Mucosa of rectum (tissue), 2 donors: ENCODE results near the gene COL16A1.

Experiments
- H3K27ac ChIP-seq, 2 donors: one replicate each; pipeline ENCODE4 v1.7.0; 2013; ENCODE audit warnings: inconsistent platforms in 2 of 2, low read depth in 2 of 2, low read length in 2 of 2
- H3K27me3 ChIP-seq, 2 donors: one replicate each; pipeline ENCODE4 v1.7.0; 2013; ENCODE audit warnings: low read length in 2 of 2; ENCODE audit not compliant: control insufficient read depth in 2 of 2, insufficient read depth in 2 of 2
- H3K36me3 ChIP-seq, 2 donors: one replicate each; pipeline ENCODE4 v1.7.0; 2013; ENCODE audit warnings: low read length in 2 of 2; ENCODE audit not compliant: control insufficient read depth in 2 of 2, insufficient read depth in 2 of 2
- H3K4me1 ChIP-seq, 2 donors: one replicate each; pipeline ENCODE4 v1.7.0; 2013; ENCODE audit warnings: low read length in 2 of 2, mild to moderate bottlenecking in 1 of 2; ENCODE audit not compliant: control insufficient read depth in 2 of 2, insufficient read depth in 2 of 2
- H3K4me3 ChIP-seq, 2 donors: one replicate each; pipeline ENCODE4 v1.7.0; 2013; ENCODE audit warnings: low read length in 2 of 2
- H3K9ac ChIP-seq, 2 donors: one replicate each; pipeline ENCODE4 v1.7.0; 2013; ENCODE audit warnings: low read length in 2 of 2, low read depth in 1 of 2, mild to moderate bottlenecking in 1 of 2
- H3K9me3 ChIP-seq, 2 donors: one replicate each; pipeline ENCODE4 v1.7.0; 2013; ENCODE audit warnings: low read length in 2 of 2; ENCODE audit not compliant: control insufficient read depth in 2 of 2
- donor health status: healthy.
- donor health status: Normal muscosa, but diverticular disease.

The COL16A1 gene

DNA sequence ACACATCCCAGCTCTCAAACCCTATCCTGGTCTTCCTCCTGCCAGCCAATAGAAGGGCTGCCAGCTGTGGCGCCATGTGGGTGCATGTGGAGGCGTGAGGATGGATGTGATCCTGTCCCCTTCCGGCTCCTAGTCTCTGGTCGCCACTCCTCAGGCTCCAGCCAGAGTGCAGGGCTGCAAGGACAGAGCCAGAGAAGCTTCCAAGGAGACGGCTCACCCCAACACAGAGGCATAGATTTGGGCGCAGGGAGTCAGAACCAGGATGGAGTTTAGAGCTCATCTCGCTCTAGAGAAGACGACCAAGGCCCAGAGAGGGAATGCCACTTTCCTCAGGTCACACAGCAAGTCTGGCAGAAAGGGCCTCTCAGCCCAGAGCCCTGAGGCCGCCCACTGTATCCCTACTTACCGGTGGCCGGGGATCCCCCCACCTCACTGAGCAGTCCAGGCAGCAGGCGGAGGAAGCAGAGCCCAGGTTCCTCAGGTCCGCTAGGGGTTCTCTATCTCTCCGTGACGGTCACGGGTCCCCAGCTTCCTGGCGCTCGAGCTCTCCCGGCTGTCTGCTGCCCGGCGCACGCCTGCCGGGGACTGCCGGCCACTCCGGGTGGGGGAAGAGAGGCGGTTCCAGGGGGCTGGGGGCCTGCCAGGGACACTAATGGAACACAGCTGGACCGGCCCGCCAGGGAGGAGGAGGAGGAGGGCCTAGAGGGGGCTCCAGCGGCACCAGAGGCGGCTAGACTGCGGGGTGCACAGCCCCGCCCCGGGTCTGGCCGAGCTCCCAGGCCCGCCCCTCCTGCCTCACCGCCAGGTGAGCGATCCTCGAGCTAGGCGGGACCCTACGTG, at the start of gene COL16A1:
Gene COL16A1, minus strand, starts transcription at position 587 of the 840 bp plus-strand sequence. CDS start 1,824 bp downstream, outside the sequence.
- Histone ChIP-seq H3K27ac (peak within 1 kb of the TSS; percentile 55 to 76), H3K4me3 (peak within 1 kb of the TSS; percentile 49 to 63), H3K4me1 (peaks cover 21% of the 10 kb centered on the region in 2 donors), H3K27me3 (peaks cover 3 to 10% of the 10 kb centered on the region in 2 donors), H3K36me3 (no peaks in the 10 kb centered on the region), H3K9ac (peak within 1 kb of the TSS; percentile 9 to 21), H3K9me3 (no peaks in the 10 kb centered on the region)

DNA sequence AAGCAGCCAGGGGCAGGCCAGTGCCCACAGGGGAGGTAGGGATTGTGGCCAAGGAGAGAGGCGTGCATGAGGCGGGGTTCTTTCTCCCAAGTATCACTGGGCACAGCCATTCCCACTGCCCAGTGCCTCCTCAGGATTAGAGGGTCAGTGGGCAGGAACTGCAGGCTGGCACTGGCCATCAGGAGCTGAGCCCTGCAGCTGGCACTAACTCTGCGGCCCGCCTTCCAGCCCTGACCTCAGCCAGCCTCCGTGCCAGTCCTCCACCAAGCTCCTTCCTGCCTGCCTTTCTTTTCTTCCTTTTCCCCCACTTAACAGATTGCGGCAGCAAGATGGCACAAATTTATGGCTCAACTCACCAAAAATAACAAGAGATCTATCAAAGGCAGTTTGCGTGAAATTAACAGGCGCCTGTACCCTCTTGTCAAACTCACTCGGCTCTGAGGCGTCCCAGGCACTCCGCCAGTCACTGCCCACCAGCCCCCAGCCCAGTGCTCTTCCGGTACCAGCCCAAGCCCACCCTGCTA, 49.2 kb upstream of the COL16A1 start:
- Histone ChIP-seq H3K9me3 (no peaks in the 10 kb centered on the region), H3K27ac (peak overlapping the region in 1 of 2 donors; percentile 24), H3K27me3 (peaks cover 0 to 4% of the 10 kb centered on the region in 2 donors), H3K4me1 (peaks cover 12 to 19% of the 10 kb centered on the region in 2 donors), H3K9ac (no peak overlapping the region), H3K36me3 (no peaks in the 10 kb centered on the region), H3K4me3 (no peak overlapping the region)

DNA sequence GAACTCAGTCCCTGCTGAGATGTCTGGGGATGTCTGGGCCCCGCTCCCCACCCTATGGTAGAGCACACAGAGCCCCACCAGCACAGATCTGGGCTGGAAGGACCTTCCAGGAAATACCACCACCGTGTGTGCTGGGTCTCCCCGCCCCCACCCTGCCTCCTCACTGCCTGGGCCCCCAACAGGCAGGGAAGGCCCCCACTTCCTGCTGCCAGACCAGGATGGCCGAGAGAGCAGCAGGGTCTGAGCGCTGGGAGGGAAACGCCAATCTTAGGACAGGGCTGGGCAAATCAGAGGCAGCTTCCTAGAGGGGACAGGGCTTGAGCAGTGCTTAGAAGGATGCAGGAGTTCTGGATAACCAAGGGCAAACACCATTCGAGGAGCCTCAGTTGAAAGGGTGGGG, 48.4 kb upstream of the COL16A1 start:
- no peak overlapping the region for H3K27ac ChIP-seq
- peaks cover 0 to 4% of the 10 kb centered on the region in 2 donors for H3K27me3 ChIP-seq
- H3K36me3 ChIP-seq = no peaks in the 10 kb centered on the region
- no peaks in the 10 kb centered on the region for H3K9me3 ChIP-seq
- peaks cover 12 to 19% of the 10 kb centered on the region in 2 donors for H3K4me1 ChIP-seq
- no peak overlapping the region for H3K9ac ChIP-seq
- H3K4me3 ChIP-seq = no peak overlapping the region

DNA sequence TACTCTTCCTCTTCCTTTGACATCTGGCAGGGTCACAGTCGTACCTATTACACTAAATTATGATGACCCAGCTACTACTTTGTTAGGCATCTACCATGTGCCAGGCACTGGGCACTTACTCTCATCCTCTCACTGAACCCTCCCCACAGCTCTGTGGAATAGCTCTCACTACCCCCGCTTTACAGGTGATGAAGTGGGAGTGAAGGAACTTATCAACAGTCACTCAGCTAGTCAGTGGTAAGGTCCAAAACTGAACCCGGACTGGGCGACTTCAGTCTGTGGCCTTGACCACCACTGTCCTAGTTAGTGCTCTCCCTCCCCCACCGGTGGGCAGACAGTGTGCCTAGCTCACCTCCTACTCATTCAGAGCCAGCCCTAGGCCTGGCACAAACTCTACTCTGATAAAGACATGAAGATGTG, 48.0 kb upstream of the COL16A1 start:
- Histone ChIP-seq H3K4me1 (peaks cover 12 to 19% of the 10 kb centered on the region in 2 donors), H3K27ac (no peak overlapping the region), H3K27me3 (peaks cover 0 to 4% of the 10 kb centered on the region in 2 donors), H3K9ac (no peak overlapping the region), H3K36me3 (no peaks in the 10 kb centered on the region), H3K9me3 (no peaks in the 10 kb centered on the region), H3K4me3 (no peak overlapping the region)

DNA sequence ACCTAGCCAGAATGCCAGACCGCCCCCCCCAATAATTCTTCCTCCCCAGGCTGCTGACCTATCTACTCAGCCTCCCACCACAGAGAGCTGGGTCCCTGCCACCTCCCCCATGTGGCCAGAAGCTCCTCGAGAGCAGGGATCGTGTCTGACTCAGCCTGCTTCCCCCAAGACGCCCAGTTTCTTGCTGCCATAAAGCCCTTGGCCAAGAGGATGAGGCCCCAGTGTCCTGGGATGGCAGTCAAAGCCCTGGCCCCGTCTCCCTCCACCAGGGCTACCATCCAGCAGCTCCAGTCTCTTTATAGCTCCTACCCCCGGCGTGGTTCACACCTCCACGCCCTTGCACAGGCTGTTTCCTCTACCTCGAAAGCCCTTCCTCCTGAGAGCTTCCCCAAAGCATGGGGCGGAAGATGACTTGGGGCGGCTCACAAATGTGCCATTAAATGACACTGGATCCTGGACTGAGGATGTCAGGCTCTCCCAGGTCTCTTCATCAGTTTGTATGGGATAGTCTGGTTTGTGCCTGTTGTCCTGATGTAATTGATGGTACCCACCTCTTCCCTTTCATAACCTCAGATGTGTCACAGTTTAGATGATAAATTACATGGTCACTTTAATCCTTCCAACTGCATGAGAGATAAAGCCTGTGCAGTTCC, 47.2 kb upstream of the COL16A1 start:
- Histone ChIP-seq H3K4me1 (peaks cover 12 to 19% of the 10 kb centered on the region in 2 donors), H3K9me3 (no peaks in the 10 kb centered on the region), H3K27ac (no peak overlapping the region), H3K9ac (no peak overlapping the region), H3K4me3 (no peak overlapping the region), H3K36me3 (no peaks in the 10 kb centered on the region), H3K27me3 (peaks cover 0 to 4% of the 10 kb centered on the region in 2 donors)

DNA sequence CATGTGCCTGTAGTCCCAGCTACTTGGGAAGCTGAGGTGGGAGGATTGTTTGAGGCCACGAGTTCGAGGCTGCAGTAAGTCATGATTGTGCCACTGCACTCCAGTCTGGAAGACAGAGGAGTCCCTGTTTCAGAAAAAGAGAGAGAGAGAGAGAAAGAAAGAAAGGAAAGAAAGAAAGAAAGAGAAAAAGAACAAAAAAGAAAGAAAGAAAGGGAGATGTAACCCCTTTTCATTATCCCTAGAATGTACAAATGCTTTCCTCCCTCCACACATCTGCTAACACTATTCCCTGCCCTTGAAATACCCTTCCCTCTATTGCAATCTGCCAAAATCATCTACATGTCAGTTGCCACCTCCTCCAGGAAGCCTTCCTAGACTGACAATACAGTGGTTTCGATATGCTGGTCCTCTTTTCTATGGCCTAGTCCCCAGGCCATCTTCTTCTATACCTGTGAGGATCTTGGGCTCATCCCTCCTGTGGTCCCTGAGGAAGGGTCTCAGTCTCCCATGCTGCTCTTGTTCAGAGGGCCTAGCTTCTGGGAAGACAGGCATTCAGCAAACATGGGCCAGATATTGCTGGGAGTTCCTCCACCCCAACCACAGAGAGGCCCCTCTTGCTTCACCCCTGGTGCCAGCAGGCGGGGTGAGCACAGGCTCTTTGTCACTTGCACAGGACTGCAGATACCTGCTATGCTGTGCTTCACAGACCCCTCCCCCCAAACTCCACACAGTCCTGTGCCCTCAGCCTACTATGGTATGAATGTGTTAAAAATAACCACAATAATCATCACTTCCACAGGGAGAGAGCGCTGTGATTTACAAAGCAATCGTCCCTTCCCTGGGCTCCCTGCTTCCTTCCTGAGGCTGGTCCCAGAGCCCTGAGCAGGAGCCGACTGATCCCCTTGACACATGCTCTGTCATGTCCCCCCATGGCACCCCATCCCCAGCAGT, 46.2 kb upstream of the COL16A1 start:
- no peak overlapping the region for H3K4me3 ChIP-seq
- H3K4me1 ChIP-seq = peaks cover 12 to 19% of the 10 kb centered on the region in 2 donors
- H3K36me3 ChIP-seq = no peaks in the 10 kb centered on the region
- no peaks in the 10 kb centered on the region for H3K9me3 ChIP-seq
- no peak overlapping the region for H3K9ac ChIP-seq
- H3K27ac ChIP-seq = no peak overlapping the region
- H3K27me3 ChIP-seq = peaks cover 0 to 4% of the 10 kb centered on the region in 2 donors

DNA sequence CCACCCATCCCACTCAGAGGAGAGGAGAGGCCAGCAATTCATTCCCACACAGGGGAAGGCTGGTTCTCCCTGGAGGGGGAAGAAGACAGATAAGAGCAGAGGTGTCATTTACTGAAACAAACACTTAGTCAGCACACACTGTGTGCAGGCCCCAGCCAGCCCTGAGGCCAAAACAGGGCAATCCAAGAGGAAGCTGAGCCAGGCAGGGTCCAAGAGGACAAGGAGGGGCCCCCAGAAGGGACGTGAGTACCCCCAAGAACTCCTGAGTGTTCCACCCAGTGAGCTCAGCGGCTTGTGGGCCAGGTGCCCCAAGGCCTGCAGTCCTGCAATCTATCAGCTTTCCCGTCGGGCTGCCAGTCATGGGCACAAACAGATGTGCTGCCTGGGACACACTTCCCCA, 44.5 kb upstream of the COL16A1 start:
- Histone ChIP-seq H3K36me3 (no peaks in the 10 kb centered on the region), H3K4me3 (no peak overlapping the region), H3K4me1 (peaks cover 3% of the 10 kb centered on the region in 2 donors)

DNA sequence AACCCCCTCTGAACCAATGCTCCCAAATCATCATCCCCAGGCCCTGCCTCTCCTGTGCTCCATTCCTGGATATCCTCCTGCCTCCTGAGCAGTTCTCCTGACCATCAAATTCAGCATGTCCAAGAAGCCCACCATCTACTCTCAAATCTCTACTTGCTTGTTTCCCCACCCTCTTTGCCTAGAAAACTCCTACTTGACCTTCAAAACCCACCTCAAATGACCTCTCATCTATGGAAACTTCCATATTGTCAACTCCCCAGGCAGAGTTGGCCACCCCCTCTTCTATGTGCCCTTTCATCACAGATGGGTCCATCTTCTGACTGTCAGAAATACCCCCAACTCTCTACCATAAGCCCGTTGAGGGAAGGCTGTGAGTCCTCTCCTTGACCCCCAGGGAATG, 43.5 kb upstream of the COL16A1 start:
- no peak overlapping the region for H3K9ac ChIP-seq
- peaks cover 0 to 4% of the 10 kb centered on the region in 2 donors for H3K27me3 ChIP-seq
- no peaks in the 10 kb centered on the region for H3K4me1 ChIP-seq

More for the DNA sequence above, 44.5 kb upstream of the COL16A1 start:
- H3K27ac ChIP-seq = no peak overlapping the region
- no peaks in the 10 kb centered on the region for H3K9me3 ChIP-seq
- H3K27me3 ChIP-seq = peaks cover 0 to 4% of the 10 kb centered on the region in 2 donors
- no peak overlapping the region for H3K9ac ChIP-seq

DNA sequence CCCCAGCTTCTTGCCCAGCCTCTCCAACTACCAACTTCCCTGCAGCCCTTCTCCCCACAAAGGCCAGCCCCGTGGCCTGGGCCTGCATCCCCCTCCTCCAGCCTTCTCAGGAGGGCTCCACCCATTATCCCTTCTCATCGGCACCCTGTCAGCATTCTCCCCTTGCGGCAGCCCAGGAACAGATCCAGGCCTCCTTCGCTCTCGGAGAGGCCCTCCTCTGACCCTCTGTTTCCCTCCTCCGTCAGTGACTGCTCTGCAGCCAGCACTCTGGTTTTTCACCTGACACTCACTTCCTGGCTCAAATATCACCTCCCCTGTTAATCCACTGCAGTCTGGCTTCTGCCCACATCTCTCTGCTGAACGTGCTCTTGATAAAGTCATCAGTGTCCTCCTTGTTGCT, 42.9 kb upstream of the COL16A1 start:
- H3K27ac ChIP-seq = no peak overlapping the region
- H3K4me1 ChIP-seq = no peaks in the 10 kb centered on the region
- no peaks in the 10 kb centered on the region for H3K36me3 ChIP-seq
- peaks cover 0 to 4% of the 10 kb centered on the region in 2 donors for H3K27me3 ChIP-seq
- no peak overlapping the region for H3K9ac ChIP-seq
- no peaks in the 10 kb centered on the region for H3K9me3 ChIP-seq
- no peak overlapping the region for H3K4me3 ChIP-seq

More for the DNA sequence above, 43.5 kb upstream of the COL16A1 start:
- no peak overlapping the region for H3K4me3 ChIP-seq
- H3K9me3 ChIP-seq = no peaks in the 10 kb centered on the region
- no peak overlapping the region for H3K27ac ChIP-seq
- no peaks in the 10 kb centered on the region for H3K36me3 ChIP-seq
